ENCODE measurements around the gene TMEM43. TPM values are rescaled to one million over a fixed set of nuclear protein-coding genes. Genes with fewer than 3 reads are reported as not detected.
A peak's percentile ranks its signal among the peaks of the same experiment; 100 is the strongest.

Gene TMEM43
- total and polyA plus RNA-seq, 2 of the 13 experiments (the other 11 are each of a cell fraction or from before 2014, with no cell fraction given): 48.9 to 50.5 TPM

GRCh38 chr3:14125193-14126016 is 553 bp downstream of the TMEM43 start (continued):
- no peak for TF ChIP-seq ZNF646 (CRISPR knock-in tag; IDR thresholded peaks at IDR 0.05)
- TF ChIP-seq SNAPC5 (CRISPR knock-in tag; IDR thresholded peaks at IDR 0.05; ENCODE audit: borderline replicate concordance): no peak
- no peak for TF ChIP-seq ESRRA (CRISPR knock-in tag; IDR thresholded peaks at IDR 0.05; ENCODE audit: low read depth)
- no peak for TF ChIP-seq CREB1 (IDR thresholded peaks at IDR 0.05)
- no peak for TF ChIP-seq CREB1 (CRISPR knock-in tag; IDR thresholded peaks at IDR 0.05)
- no peak for TF ChIP-seq ZNF441 (CRISPR knock-in tag; IDR thresholded peaks at IDR 0.05; ENCODE audit: borderline replicate concordance)
- no peak for TF ChIP-seq REXO4 (CRISPR knock-in tag; IDR thresholded peaks at IDR 0.05; ENCODE audit: borderline replicate concordance)
- TF ChIP-seq ARID5B (CRISPR knock-in tag; IDR thresholded peaks at IDR 0.05): no peak
- TF ChIP-seq ZNF354B (CRISPR knock-in tag; IDR thresholded peaks at IDR 0.05): no peak
- 0 out of 2 replicates have a peak, but pooled peaks have one; percentile 39 for TF ChIP-seq PAWR (CRISPR knock-in tag; IDR thresholded peaks at IDR 0.05; ENCODE audit: borderline replicate concordance)
- TF ChIP-seq TAF1 (CRISPR knock-in tag; IDR thresholded peaks at IDR 0.05): no peak
- no peak for TF ChIP-seq ATF1 (CRISPR knock-in tag; IDR thresholded peaks at IDR 0.05)
- no peak for TF ChIP-seq NR2C2 (CRISPR knock-in tag; IDR thresholded peaks at IDR 0.05; ENCODE audit: borderline replicate concordance)
- no peak for TF ChIP-seq IRF2 (CRISPR knock-in tag; IDR thresholded peaks at IDR 0.05)
- TF ChIP-seq FOXO1 (CRISPR knock-in tag; IDR thresholded peaks at IDR 0.05): no peak; the same call in 1 of the 2 replicates
- no peak for TF ChIP-seq THYN1 (CRISPR knock-in tag; IDR thresholded peaks at IDR 0.05; ENCODE audit: borderline replicate concordance, low read depth)
- no peak for TF ChIP-seq ZMAT5 (CRISPR knock-in tag; IDR thresholded peaks at IDR 0.05; ENCODE audit: borderline replicate concordance, low read depth)
- TF ChIP-seq MEIS2 (CRISPR knock-in tag; IDR thresholded peaks at IDR 0.05): no peak; the same call in 1 of the 2 replicates
- 0 out of 2 replicates have a peak, but pooled peaks have one; percentile 64 for TF ChIP-seq ZNF839 (CRISPR knock-in tag; IDR thresholded peaks at IDR 0.05; ENCODE audit: borderline replicate concordance)
